HEK293 (cell line): ENCODE data around the gene KRTAP12-1.

ENCODE experiments used
- SETDB1 ChIP-seq: IDR thresholded peaks from one replicate; pipeline ENCODE4 v1.6.1; 2017; ENCODE audit warnings: mild to moderate bottlenecking, low read length, moderate library complexity, mixed read lengths; ENCODE audit not compliant: insufficient read length
- ZBTB21 ChIP-seq: fragments of 450-650 bp; formaldehyde crosslinking; IDR thresholded peaks from 2 replicates; pipeline ENCODE4 v1.5.1; 2017; ENCODE audit warnings: missing biosample characterization, missing genetic modification characterization
- ZEB2 ChIP-seq: fragments of 450-650 bp; formaldehyde crosslinking; IDR thresholded peaks from 2 replicates; pipeline ENCODE4 v1.5.1; 2016; ENCODE audit warnings: missing biosample characterization, missing genetic modification characterization
- ZNF114 ChIP-seq: fragments of 450-650 bp; formaldehyde crosslinking; IDR thresholded peaks from 2 replicates; pipeline ENCODE4 v1.5.0; 2017; ENCODE audit warnings: missing biosample characterization, missing genetic modification characterization
- ZNF830 ChIP-seq: fragments of 450-650 bp; IDR thresholded peaks from 2 replicates; pipeline ENCODE4 v1.5.0; 2018; ENCODE audit warnings: missing biosample characterization, missing genetic modification characterization, low read depth, mild to moderate bottlenecking, moderate library complexity
- TF ChIP-seq, protein P1 (sequence below): fragments of 450-650 bp; formaldehyde crosslinking; IDR thresholded peaks from 2 replicates; pipeline ENCODE4 v1.5.1; 2016; ENCODE audit warnings: missing biosample characterization, missing genetic modification characterization, low read depth
- TF ChIP-seq, protein P2 (sequence below): fragments of 450-650 bp; formaldehyde crosslinking; IDR thresholded peaks from 2 replicates; pipeline ENCODE4 v1.5.1; 2016; ENCODE audit warnings: missing biosample characterization, missing genetic modification characterization

GRCh38 chr21:44640761-44641160, 41.2 kb downstream of the KRTAP12-1 start:
- TF ChIP-seq ZBTB21 (tag by site-specific recombination) (no peak), ZNF830 (tag by site-specific recombination) (no peak), SETDB1 (no peak), ZNF114 (tag by site-specific recombination) (no peak), ZEB2 (tag by site-specific recombination) (no peak)
- TF ChIP-seq, protein P1, sequence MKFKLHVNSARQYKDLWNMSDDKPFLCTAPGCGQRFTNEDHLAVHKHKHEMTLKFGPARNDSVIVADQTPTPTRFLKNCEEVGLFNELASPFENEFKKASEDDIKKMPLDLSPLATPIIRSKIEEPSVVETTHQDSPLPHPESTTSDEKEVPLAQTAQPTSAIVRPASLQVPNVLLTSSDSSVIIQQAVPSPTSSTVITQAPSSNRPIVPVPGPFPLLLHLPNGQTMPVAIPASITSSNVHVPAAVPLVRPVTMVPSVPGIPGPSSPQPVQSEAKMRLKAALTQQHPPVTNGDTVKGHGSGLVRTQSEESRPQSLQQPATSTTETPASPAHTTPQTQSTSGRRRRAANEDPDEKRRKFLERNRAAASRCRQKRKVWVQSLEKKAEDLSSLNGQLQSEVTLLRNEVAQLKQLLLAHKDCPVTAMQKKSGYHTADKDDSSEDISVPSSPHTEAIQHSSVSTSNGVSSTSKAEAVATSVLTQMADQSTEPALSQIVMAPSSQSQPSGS (tag by site-specific recombination): no peak
- TF ChIP-seq, protein P2, sequence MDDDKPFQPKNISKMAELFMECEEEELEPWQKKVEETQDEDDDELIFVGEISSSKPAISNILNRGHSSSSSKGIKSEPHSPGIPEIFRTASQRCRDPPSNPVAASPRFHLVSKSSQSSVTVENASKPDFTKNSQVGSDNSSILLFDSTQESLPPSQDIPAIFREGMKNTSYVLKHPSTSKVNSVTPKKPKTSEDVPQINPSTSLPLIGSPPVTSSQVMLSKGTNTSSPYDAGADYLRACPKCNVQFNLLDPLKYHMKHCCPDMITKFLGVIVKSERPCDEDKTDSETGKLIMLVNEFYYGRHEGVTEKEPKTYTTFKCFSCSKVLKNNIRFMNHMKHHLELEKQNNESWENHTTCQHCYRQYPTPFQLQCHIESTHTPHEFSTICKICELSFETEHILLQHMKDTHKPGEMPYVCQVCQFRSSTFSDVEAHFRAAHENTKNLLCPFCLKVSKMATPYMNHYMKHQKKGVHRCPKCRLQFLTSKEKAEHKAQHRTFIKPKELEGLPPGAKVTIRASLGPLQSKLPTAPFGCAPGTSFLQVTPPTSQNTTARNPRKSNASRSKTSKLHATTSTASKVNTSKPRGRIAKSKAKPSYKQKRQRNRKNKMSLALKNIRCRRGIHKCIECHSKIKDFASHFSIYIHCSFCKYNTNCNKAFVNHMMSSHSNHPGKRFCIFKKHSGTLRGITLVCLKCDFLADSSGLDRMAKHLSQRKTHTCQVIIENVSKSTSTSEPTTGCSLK: no peak
